HL-60 (cell line): ENCODE data around the gene CTNND2.

Source experiments
- POLR2AphosphoS5 ChIP-seq: IDR thresholded peaks from 2 replicates; pipeline ENCODE4 v1.6.1; 2012; ENCODE audit warnings: low read depth
- TF ChIP-seq, protein P1 (sequence below): IDR thresholded peaks from one replicate; pipeline ENCODE4 v1.5.1; 2011; ENCODE audit warnings: low read length, control low read depth, inconsistent platforms; ENCODE audit not compliant: insufficient read depth
- TF ChIP-seq, protein P2 (sequence below): IDR thresholded peaks from 2 replicates; pipeline ENCODE4 v1.6.1; 2012; ENCODE audit warnings: low read depth; ENCODE audit not compliant: insufficient replicate concordance

DNA sequence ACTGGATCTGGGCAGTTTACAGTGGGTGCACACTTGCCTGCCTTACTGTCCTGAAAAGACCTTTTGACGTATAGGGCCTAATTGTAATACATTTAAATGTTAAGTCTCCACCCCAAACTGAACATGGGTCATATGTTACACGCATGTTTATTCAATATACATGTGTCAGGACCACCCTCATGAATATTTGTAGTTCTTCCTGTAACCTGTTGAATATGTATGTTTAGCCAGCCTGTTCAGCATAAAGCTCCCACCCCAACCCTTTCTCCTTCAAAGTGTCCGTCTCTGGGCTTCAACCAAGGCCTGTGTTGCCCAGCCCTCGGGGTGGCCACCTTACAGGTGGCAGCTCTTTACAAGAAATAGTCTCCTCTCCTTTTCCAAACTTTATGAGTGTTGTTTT lies 962.3 kb downstream of the CTNND2 start:
- TF ChIP-seq, protein P1, sequence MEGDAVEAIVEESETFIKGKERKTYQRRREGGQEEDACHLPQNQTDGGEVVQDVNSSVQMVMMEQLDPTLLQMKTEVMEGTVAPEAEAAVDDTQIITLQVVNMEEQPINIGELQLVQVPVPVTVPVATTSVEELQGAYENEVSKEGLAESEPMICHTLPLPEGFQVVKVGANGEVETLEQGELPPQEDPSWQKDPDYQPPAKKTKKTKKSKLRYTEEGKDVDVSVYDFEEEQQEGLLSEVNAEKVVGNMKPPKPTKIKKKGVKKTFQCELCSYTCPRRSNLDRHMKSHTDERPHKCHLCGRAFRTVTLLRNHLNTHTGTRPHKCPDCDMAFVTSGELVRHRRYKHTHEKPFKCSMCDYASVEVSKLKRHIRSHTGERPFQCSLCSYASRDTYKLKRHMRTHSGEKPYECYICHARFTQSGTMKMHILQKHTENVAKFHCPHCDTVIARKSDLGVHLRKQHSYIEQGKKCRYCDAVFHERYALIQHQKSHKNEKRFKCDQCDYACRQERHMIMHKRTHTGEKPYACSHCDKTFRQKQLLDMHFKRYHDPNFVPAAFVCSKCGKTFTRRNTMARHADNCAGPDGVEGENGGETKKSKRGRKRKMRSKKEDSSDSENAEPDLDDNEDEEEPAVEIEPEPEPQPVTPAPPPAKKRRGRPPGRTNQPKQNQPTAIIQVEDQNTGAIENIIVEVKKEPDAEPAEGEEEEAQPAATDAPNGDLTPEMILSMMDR, result no peak
- no peak for TF ChIP-seq POLR2AphosphoS5
- TF ChIP-seq, protein P2, sequence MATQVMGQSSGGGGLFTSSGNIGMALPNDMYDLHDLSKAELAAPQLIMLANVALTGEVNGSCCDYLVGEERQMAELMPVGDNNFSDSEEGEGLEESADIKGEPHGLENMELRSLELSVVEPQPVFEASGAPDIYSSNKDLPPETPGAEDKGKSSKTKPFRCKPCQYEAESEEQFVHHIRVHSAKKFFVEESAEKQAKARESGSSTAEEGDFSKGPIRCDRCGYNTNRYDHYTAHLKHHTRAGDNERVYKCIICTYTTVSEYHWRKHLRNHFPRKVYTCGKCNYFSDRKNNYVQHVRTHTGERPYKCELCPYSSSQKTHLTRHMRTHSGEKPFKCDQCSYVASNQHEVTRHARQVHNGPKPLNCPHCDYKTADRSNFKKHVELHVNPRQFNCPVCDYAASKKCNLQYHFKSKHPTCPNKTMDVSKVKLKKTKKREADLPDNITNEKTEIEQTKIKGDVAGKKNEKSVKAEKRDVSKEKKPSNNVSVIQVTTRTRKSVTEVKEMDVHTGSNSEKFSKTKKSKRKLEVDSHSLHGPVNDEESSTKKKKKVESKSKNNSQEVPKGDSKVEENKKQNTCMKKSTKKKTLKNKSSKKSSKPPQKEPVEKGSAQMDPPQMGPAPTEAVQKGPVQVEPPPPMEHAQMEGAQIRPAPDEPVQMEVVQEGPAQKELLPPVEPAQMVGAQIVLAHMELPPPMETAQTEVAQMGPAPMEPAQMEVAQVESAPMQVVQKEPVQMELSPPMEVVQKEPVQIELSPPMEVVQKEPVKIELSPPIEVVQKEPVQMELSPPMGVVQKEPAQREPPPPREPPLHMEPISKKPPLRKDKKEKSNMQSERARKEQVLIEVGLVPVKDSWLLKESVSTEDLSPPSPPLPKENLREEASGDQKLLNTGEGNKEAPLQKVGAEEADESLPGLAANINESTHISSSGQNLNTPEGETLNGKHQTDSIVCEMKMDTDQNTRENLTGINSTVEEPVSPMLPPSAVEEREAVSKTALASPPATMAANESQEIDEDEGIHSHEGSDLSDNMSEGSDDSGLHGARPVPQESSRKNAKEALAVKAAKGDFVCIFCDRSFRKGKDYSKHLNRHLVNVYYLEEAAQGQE, result no peak
